Esophagus squamous epithelium (tissue), 4 donors: ENCODE measurements around the gene CDC14B.

Source experiments
- CTCF ChIP-seq, 6 experiments: fragments of 450-650 bp in 4 of 6; fragments of 200-600 bp in 2 of 6; sonication (generic) in 2 of 6; IDR thresholded peaks; one replicate each; pipeline ENCODE4 v1.5.1; 2016 to 2019; ENCODE audit warnings: antibody characterized with exemption in 6 of 6, mild to moderate bottlenecking in 4 of 6, moderate library complexity in 4 of 6
- POLR2A ChIP-seq, 4 donors: fragments of 450-650 bp; IDR thresholded peaks; one replicate each; pipeline ENCODE4 v1.6.1; 2017; ENCODE audit warnings: antibody characterized with exemption in 4 of 4, mild to moderate bottlenecking in 4 of 4, moderate library complexity in 3 of 4

GRCh38 chr9:96514800-96515158, 104.9 kb downstream of the CDC14B start:
- TF ChIP-seq POLR2A (IDR thresholded peaks at IDR 0.05), result no peak
- no peak for TF ChIP-seq CTCF (IDR thresholded peaks at IDR 0.05)
